Neuronal stem cell (in vitro differentiated cells): Measurements from ENCODE around the gene MAP3K15. TPM values are rescaled to one million over a fixed set of nuclear protein-coding genes. Genes with fewer than 3 reads are reported as not detected.

Experiments used
- DNase-seq: peaks from one replicate; pipeline ENCODE4 v3.0.0-alpha.2; 2013; ENCODE audit warnings: low spot score
- H2AFZ ChIP-seq: one replicate; pipeline ENCODE4 v1.6.1; 2013; ENCODE audit warnings: mild to moderate bottlenecking, low read length, inconsistent platforms
- H2AK5ac ChIP-seq: 2 replicates; pipeline ENCODE4 v1.6.1; 2013; ENCODE audit warnings: low read depth, mild to moderate bottlenecking, inconsistent platforms, low read length, moderate library complexity, mixed read lengths
- H2BK120ac ChIP-seq: 2 replicates; pipeline ENCODE4 v1.6.1; 2013; ENCODE audit warnings: low read depth, mild to moderate bottlenecking, inconsistent platforms, low read length, moderate library complexity, mixed read lengths
- H2BK12ac ChIP-seq: one replicate; pipeline ENCODE4 v1.6.1; 2013; ENCODE audit warnings: low read length, inconsistent platforms
- H2BK15ac ChIP-seq: 2 replicates; pipeline ENCODE4 v1.6.1; 2013; ENCODE audit warnings: mild to moderate bottlenecking, low read length, inconsistent platforms, mixed read lengths
- H2BK5ac ChIP-seq: one replicate; pipeline ENCODE4 v1.6.1; 2013; ENCODE audit warnings: inconsistent platforms, mild to moderate bottlenecking, low read length, moderate library complexity
- H3K14ac ChIP-seq: one replicate; pipeline ENCODE4 v1.6.1; 2013; ENCODE audit warnings: low read length, inconsistent platforms
- H3K18ac ChIP-seq: 2 replicates; pipeline ENCODE4 v1.6.1; 2013; ENCODE audit warnings: low read length, inconsistent platforms
- H3K23ac ChIP-seq: 2 replicates; pipeline ENCODE4 v1.6.1; 2013; ENCODE audit warnings: low read depth, mild to moderate bottlenecking, mixed read lengths, low read length, inconsistent platforms; ENCODE audit not compliant: poor library complexity
- H3K27ac ChIP-seq: replicated peaks from 3 replicates; pipeline ENCODE4 v1.5.1; 2013; ENCODE audit warnings: low read length, inconsistent platforms
- H3K27me3 ChIP-seq, 3 experiments: 2 replicates each; pipeline ENCODE4 v1.6.1; 2013; ENCODE audit warnings: low read length in 3 of 3, mild to moderate bottlenecking in 2 of 3, inconsistent platforms in 1 of 3, low read depth in 1 of 3, mixed read lengths in 1 of 3, moderate library complexity in 1 of 3; ENCODE audit not compliant: control insufficient read depth in 3 of 3, insufficient read depth in 3 of 3
- H3K36me3 ChIP-seq, 2 donors: replicated peaks in 1 of 2; 2 replicates each; pipeline ENCODE4 v1.6.1; 2013; ENCODE audit warnings: low read length in 2 of 2; ENCODE audit not compliant: control insufficient read depth in 2 of 2, insufficient read depth in 2 of 2
- H3K4ac ChIP-seq: 2 replicates; pipeline ENCODE4 v1.6.1; 2013; ENCODE audit warnings: inconsistent platforms, mild to moderate bottlenecking, low read length, moderate library complexity
- H3K4me1 ChIP-seq, 2 donors: 1 replicate in 1 of 2; 2 replicates in 1 of 2; pipeline ENCODE4 v1.6.1; 2013; ENCODE audit warnings: low read length in 2 of 2, low read depth in 1 of 2; ENCODE audit not compliant: control insufficient read depth in 2 of 2, insufficient read depth in 1 of 2
- H3K4me2 ChIP-seq: one replicate; pipeline ENCODE4 v1.6.1; 2013; ENCODE audit warnings: mild to moderate bottlenecking, low read length, inconsistent platforms; ENCODE audit not compliant: insufficient read depth, poor library complexity, severe bottlenecking
- H3K4me3 ChIP-seq, 2 donors: 2 replicates each; pipeline ENCODE4 v1.5.1; 2013; ENCODE audit warnings: low read length in 2 of 2, mild to moderate bottlenecking in 2 of 2, inconsistent platforms in 1 of 2, moderate library complexity in 1 of 2
- H3K79me1 ChIP-seq: one replicate; pipeline ENCODE4 v1.6.1; 2013; ENCODE audit warnings: low read depth, mild to moderate bottlenecking, inconsistent platforms, low read length, moderate library complexity
- H3K9ac ChIP-seq: one replicate; pipeline ENCODE4 v1.6.1; 2013; ENCODE audit warnings: mild to moderate bottlenecking, low read depth, low read length, inconsistent platforms; ENCODE audit not compliant: poor library complexity
- H3K9me3 ChIP-seq, 2 donors: replicated peaks in 1 of 2; 2 replicates each; pipeline versions ENCODE3 to v1.6.1; 2013; ENCODE audit warnings: low read length in 2 of 2, mild to moderate bottlenecking in 2 of 2, inconsistent platforms in 1 of 2, low read depth in 1 of 2, mixed read lengths in 1 of 2, moderate library complexity in 1 of 2; ENCODE audit not compliant: control insufficient read depth in 2 of 2, insufficient read depth in 1 of 2
- H4K8ac ChIP-seq: one replicate; pipeline ENCODE4 v1.6.1; 2013; ENCODE audit warnings: low read depth, mild to moderate bottlenecking, inconsistent platforms, low read length, moderate library complexity
- H4K91ac ChIP-seq: one replicate; pipeline ENCODE4 v1.6.1; 2013; ENCODE audit warnings: low read length, low read depth, mild to moderate bottlenecking, inconsistent platforms; ENCODE audit not compliant: poor library complexity
- WGBS, 2 donors: extraction: QIAGEN DNeasy Blood & Tissue Kit; methylation state at CpG; one replicate each; pipeline ENCODE4 v1.1.7; 2013; ENCODE audit warnings: missing lambda C conversion rate in 2 of 2, mixed read lengths in 1 of 2; ENCODE audit not compliant: insufficient read length in 2 of 2, insufficient replicate concordance in 1 of 2; ENCODE audit errors: extremely low coverage in 2 of 2; 5-methylcytosine and 5-hydroxymethylcytosine counted together
- polyA plus RNA-seq, 2 experiments: library from polyadenylated mRNA; stranded (reverse); fragments of 200-250 nt; gene quantifications; one replicate each; pipeline ENCODE4 v1.2.3, GENCODE V29; 2013

Gene MAP3K15, protein sequence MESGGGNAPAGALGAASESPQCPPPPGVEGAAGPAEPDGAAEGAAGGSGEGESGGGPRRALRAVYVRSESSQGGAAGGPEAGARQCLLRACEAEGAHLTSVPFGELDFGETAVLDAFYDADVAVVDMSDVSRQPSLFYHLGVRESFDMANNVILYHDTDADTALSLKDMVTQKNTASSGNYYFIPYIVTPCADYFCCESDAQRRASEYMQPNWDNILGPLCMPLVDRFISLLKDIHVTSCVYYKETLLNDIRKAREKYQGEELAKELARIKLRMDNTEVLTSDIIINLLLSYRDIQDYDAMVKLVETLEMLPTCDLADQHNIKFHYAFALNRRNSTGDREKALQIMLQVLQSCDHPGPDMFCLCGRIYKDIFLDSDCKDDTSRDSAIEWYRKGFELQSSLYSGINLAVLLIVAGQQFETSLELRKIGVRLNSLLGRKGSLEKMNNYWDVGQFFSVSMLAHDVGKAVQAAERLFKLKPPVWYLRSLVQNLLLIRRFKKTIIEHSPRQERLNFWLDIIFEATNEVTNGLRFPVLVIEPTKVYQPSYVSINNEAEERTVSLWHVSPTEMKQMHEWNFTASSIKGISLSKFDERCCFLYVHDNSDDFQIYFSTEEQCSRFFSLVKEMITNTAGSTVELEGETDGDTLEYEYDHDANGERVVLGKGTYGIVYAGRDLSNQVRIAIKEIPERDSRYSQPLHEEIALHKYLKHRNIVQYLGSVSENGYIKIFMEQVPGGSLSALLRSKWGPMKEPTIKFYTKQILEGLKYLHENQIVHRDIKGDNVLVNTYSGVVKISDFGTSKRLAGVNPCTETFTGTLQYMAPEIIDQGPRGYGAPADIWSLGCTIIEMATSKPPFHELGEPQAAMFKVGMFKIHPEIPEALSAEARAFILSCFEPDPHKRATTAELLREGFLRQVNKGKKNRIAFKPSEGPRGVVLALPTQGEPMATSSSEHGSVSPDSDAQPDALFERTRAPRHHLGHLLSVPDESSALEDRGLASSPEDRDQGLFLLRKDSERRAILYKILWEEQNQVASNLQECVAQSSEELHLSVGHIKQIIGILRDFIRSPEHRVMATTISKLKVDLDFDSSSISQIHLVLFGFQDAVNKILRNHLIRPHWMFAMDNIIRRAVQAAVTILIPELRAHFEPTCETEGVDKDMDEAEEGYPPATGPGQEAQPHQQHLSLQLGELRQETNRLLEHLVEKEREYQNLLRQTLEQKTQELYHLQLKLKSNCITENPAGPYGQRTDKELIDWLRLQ (N-terminal part only)
- 1.6 TPM for polyA plus RNA-seq (2013, experiment 1 of 2)
- 1.6 TPM for polyA plus RNA-seq (2013, experiment 2 of 2)

DNA sequence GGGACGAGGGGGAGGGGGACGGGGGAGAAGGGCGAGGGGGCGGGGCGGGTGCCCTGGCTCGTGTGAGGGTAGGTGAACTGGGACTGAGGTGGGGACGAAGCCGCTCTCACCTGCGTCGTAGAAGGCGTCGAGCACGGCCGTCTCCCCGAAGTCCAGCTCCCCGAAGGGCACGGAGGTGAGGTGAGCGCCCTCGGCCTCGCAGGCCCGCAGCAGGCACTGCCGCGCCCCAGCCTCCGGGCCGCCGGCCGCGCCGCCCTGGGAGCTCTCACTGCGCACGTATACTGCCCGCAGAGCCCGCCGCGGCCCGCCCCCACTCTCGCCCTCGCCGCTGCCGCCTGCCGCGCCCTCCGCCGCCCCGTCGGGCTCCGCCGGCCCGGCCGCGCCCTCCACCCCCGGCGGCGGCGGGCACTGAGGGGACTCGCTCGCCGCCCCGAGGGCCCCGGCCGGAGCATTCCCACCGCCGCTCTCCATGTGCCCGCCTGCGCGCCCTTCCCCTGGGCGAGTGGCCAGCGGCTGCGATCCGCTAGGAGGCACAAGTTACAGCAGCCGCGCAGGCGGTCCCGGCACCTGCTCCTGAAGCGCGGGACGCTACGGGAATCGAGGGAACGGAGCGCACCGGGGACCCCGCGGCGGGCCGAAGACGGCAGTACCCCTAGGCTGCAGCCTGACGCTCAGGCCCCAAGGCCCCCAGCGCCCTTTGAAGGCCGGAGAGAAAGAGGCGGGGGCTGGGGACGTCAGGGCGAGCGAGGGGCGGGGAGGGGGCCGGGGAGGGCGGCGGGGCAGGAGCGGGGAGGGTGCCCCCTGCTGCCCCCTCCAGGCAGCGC is at the start of gene MAP3K15:
Gene MAP3K15 (minus strand): TSS at position 718 of the 824 bp plus-strand sequence. CDS start 247 bp downstream, at position 471.
- H3K4ac ChIP-seq, result no peak within 1 kb of the TSS
- peak within 1 kb of the TSS; percentile 71 for H3K4me2 ChIP-seq
- no peak within 1 kb of the TSS for H3K23ac ChIP-seq
- H2BK5ac ChIP-seq, result no peak within 1 kb of the TSS
- peak within 1 kb of the TSS; percentile 31 to 77 for H3K4me3 ChIP-seq
- H2BK120ac ChIP-seq, result no peak within 1 kb of the TSS
- peak within 1 kb of the TSS; percentile 64 for H3K18ac ChIP-seq
- H3K27me3 ChIP-seq, result peaks cover 0 to 17% (median 5%) of the 10 kb centered on the region in 3 experiments
- H3K9me3 ChIP-seq, result no peaks in the 10 kb centered on the region
- H4K8ac ChIP-seq, result no peak within 1 kb of the TSS
- no peak within 1 kb of the TSS for H2AK5ac ChIP-seq
- DNase-seq, result no peak
- H3K14ac ChIP-seq, result no peak within 1 kb of the TSS
- no peak within 1 kb of the TSS for H3K9ac ChIP-seq
- H3K79me1 ChIP-seq, result no peaks in the 10 kb centered on the region
- no peaks in the 10 kb centered on the region for H3K36me3 ChIP-seq
- no CpG with 5 or more reads among the region's 100 CpGs for WGBS, 2 donors
- no peak within 1 kb of the TSS for H2BK12ac ChIP-seq
- no peak within 1 kb of the TSS for H2BK15ac ChIP-seq
- no peak within 1 kb of the TSS for H3K27ac ChIP-seq
- no peak within 1 kb of the TSS for H4K91ac ChIP-seq
- H3K4me1 ChIP-seq, result no peaks in the 10 kb centered on the region
- H2AFZ ChIP-seq, result peak within 1 kb of the TSS; percentile 84

DNA sequence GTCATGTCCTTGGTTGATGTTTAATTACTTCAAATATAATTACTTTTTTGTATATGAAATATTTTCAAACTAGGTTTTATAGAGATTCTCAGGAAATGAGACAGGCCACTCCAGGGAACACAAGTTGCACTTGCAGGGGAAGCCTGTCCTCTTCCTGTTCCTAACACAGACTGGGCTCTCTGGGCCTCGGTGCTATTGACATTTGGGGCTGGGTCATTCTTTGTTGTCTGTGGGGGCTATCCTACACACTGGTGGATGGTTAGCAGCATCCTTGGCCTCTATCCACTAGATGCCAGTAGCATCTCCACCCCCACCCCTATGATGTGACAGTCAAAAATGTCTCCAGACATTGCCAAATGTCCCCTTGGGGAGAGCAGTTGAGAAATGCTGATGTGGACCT is 49.3 kb upstream of the MAP3K15 start:
- Histone ChIP-seq H2AFZ (no peak overlapping the region), H3K23ac (no peak overlapping the region), H3K4me1 (peaks cover 3% of the 10 kb centered on the region in 2 donors), H3K36me3 (no peaks in the 10 kb centered on the region), H2BK15ac (no peak overlapping the region), H4K8ac (no peak overlapping the region), H3K79me1 (no peaks in the 10 kb centered on the region), H2AK5ac (no peak overlapping the region), H3K4ac (no peak overlapping the region), H4K91ac (no peak overlapping the region), H2BK5ac (no peak overlapping the region), H3K14ac (no peak overlapping the region), H3K18ac (no peak overlapping the region), H3K4me3 (no peak overlapping the region), H3K4me2 (no peak overlapping the region), H3K9me3 (no peaks in the 10 kb centered on the region), H2BK120ac (no peak overlapping the region), H3K9ac (no peak overlapping the region), H2BK12ac (no peak overlapping the region), H3K27me3 (no peaks in the 10 kb centered on the region), H3K27ac (no peak overlapping the region)
- no peak for DNase-seq
- no CpG with 5 or more reads among the region's 1 CpG for WGBS, 2 donors

DNA sequence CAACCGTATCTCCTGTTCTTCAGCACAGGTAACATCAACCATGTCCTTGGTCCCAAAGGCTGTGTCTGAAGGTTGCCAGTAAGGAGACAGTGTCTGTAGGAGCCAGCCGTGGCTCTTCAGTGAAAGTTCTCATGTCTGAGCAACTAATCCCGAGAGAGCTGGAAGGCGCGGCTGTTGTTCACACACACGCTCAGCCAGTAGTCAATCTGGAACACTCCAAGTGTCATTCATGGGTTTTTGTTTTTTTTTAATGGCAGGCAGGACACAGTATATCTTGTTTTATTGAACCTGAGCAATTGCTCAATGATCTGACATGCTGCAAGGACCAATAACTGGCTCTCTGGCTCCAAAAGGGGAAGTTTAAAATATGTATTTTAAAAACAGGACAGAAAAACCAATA is 48.4 kb upstream of the MAP3K15 start:
- Histone ChIP-seq H2AK5ac (no peak overlapping the region), H3K36me3 (no peaks in the 10 kb centered on the region), H3K4me3 (no peak overlapping the region), H3K9ac (no peak overlapping the region), H3K14ac (no peak overlapping the region), H3K9me3 (no peaks in the 10 kb centered on the region), H4K8ac (no peak overlapping the region), H3K23ac (no peak overlapping the region), H2BK15ac (no peak overlapping the region), H3K27ac (no peak overlapping the region), H2BK12ac (no peak overlapping the region), H3K4ac (no peak overlapping the region), H4K91ac (no peak overlapping the region), H2BK120ac (no peak overlapping the region), H3K4me2 (no peak overlapping the region), H3K27me3 (no peaks in the 10 kb centered on the region), H2AFZ (no peak overlapping the region), H3K4me1 (peaks cover 2 to 3% of the 10 kb centered on the region in 2 donors), H2BK5ac (no peak overlapping the region), H3K18ac (no peak overlapping the region), H3K79me1 (no peaks in the 10 kb centered on the region)
- no peak for DNase-seq
- WGBS, 2 donors, result no CpG with 5 or more reads among the region's 6 CpGs
